WTC11 (cell line): ENCODE data around the gene CTPS2. TPM values are rescaled to one million over a fixed set of nuclear protein-coding genes. Genes with fewer than 3 reads are reported as not detected.

Source experiments
- ATAC-seq: fragments of 200-7000 bp; cut with Tn5 transposase; 2 replicates; pipeline ENCODE4 v1.10.0; 2021; ENCODE audit warnings: mild to moderate bottlenecking, moderate library complexity
- CTCF ChIA-PET: fragments of 300-600 bp; sonication (Branson Sonifier 250); formaldehyde crosslinking; loops from one replicate; lab custom pipeline; 2021; ENCODE audit warnings: antibody characterized with exemption; lab: Charles Lee
- POLR2A ChIA-PET: fragments of 350-600 bp; sonication (Branson Sonifier 250); formaldehyde crosslinking; loops from one replicate; lab custom pipeline; 2021; ENCODE audit warnings: antibody characterized with exemption; lab: Charles Lee
- DNase-seq: peaks from one replicate; pipeline ENCODE4 v3.0.0; 2021; ENCODE audit warnings: low spot score
- H3K27ac Mint-ChIP-seq: 2 replicates; pipeline ENCODE4 v1.8.0; 2021; ENCODE audit warnings: mixed read lengths
- H3K27me3 Mint-ChIP-seq: 2 replicates; pipeline ENCODE4 v1.8.0; 2021; ENCODE audit warnings: low read depth, mild to moderate bottlenecking, moderate library complexity, mixed read lengths
- H3K36me3 Mint-ChIP-seq: 2 replicates; pipeline ENCODE4 v1.8.0; 2021; ENCODE audit warnings: mixed read lengths
- H3K4me1 Mint-ChIP-seq: 2 replicates; pipeline ENCODE4 v1.8.0; 2022; ENCODE audit warnings: mixed read lengths
- H3K4me3 Mint-ChIP-seq: 2 replicates; pipeline ENCODE4 v1.8.0; 2021; ENCODE audit warnings: mild to moderate bottlenecking, moderate library complexity, mixed read lengths
- H3K9me3 Mint-ChIP-seq: 2 replicates; pipeline ENCODE4 v1.8.0; 2021; ENCODE audit warnings: mixed read lengths
- ARID4B ChIP-seq: sonication (generic); formaldehyde crosslinking; IDR thresholded peaks from 2 replicates; pipeline ENCODE4 v1.8.0; 2023; ENCODE audit warnings: missing genetic modification reagents, mild to moderate bottlenecking, borderline replicate concordance
- EMX1 ChIP-seq: fragments of 250-450 bp; sonication (Bioruptor Pico); IDR thresholded peaks from 2 replicates; pipeline ENCODE4 v1.8.0; 2021; ENCODE audit warnings: mild to moderate bottlenecking
- HMGXB4 ChIP-seq: sonication (generic); formaldehyde crosslinking; IDR thresholded peaks from 2 replicates; pipeline ENCODE4 v1.8.1; 2023; ENCODE audit warnings: mild to moderate bottlenecking, moderate library complexity, missing genetic modification reagents
- IRF1 ChIP-seq: sonication (generic); formaldehyde crosslinking; IDR thresholded peaks from 2 replicates; pipeline ENCODE4 v1.8.0; 2023; ENCODE audit warnings: missing genetic modification reagents
- IRF2 ChIP-seq: sonication (generic); formaldehyde crosslinking; IDR thresholded peaks from 2 replicates; pipeline ENCODE4 v1.8.0; 2022; ENCODE audit warnings: low read depth, missing genetic modification reagents, borderline replicate concordance
- JAZF1 ChIP-seq: fragments of 250-450 bp; sonication (Bioruptor Pico); IDR thresholded peaks from 2 replicates; pipeline ENCODE4 v1.9.0; 2021; ENCODE audit warnings: moderate library complexity, mild to moderate bottlenecking, inconsistent platforms
- ZNF138 ChIP-seq: sonication (generic); formaldehyde crosslinking; conservative IDR thresholded peaks from 2 replicates; pipeline ENCODE4 v1.8.1; 2022; ENCODE audit warnings: mild to moderate bottlenecking, moderate library complexity, missing genetic modification reagents
- total RNA-seq: library from RNA; stranded (reverse); gene quantifications from 3 replicates; pipeline ENCODE4 v1.2.3, GENCODE V29; 2021
- TF ChIP-seq, protein P1 (sequence below): sonication (generic); formaldehyde crosslinking; IDR thresholded peaks from 2 replicates; pipeline ENCODE4 v1.8.0; 2022; ENCODE audit warnings: mild to moderate bottlenecking, missing genetic modification reagents
- TF ChIP-seq, protein P2 (sequence below): sonication (generic); formaldehyde crosslinking; IDR thresholded peaks from 2 replicates; pipeline ENCODE4 v1.8.1; 2023; ENCODE audit warnings: mild to moderate bottlenecking, missing genetic modification reagents
- TF ChIP-seq, protein P3 (sequence below): sonication (generic); formaldehyde crosslinking; IDR thresholded peaks from 2 replicates; pipeline ENCODE4 v1.8.1; 2023; ENCODE audit warnings: mild to moderate bottlenecking, missing genetic modification reagents, moderate library complexity
- TF ChIP-seq, protein P4 (sequence below): sonication (generic); formaldehyde crosslinking; IDR thresholded peaks from 2 replicates; pipeline ENCODE4 v1.8.1; 2022; ENCODE audit warnings: mild to moderate bottlenecking, moderate library complexity, missing genetic modification reagents

CTPS2 gene
- total RNA-seq, 1 experiment from 2014 or later = 23.2 TPM

DNA sequence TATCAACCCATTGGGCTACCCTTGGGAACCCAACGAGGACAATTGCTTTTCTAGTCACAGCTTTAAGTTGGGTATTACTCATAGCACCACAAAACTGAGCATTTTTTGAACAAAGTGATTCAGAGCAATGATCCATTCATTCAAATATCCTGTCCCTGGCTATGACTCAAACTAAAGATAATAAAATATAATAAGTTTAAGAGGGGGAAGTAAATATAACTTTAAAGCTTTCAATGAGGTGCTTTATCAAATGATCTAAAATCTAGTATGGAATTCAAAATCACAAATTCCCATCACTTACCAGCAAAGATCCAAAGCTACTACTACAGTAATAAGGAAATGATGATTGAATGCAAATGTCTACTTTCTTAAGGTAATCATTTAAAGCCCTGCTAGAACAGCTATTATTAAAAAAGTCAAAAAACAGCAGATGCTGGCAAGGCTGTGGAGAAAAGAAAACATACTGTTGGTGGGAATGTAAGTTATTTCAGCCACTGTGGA, 102.3 kb downstream of the CTPS2 start (continued):
- TF ChIP-seq IRF1 (CRISPR knock-in tag) = no peak

- H3K4me1 Mint-ChIP-seq = peaks cover 27% of the 10 kb centered on the region
- TF ChIP-seq, protein P1, sequence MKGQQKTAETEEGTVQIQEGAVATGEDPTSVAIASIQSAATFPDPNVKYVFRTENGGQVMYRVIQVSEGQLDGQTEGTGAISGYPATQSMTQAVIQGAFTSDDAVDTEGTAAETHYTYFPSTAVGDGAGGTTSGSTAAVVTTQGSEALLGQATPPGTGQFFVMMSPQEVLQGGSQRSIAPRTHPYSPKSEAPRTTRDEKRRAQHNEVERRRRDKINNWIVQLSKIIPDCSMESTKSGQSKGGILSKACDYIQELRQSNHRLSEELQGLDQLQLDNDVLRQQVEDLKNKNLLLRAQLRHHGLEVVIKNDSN (CRISPR knock-in tag) = no peak
- TF ChIP-seq IRF2 (CRISPR knock-in tag) = no peak
- no peak for TF ChIP-seq EMX1 (CRISPR knock-in tag)
- TF ChIP-seq ZNF138 (CRISPR knock-in tag) = no peak
- TF ChIP-seq ARID4B (CRISPR knock-in tag) = no peak
- TF ChIP-seq, protein P2, sequence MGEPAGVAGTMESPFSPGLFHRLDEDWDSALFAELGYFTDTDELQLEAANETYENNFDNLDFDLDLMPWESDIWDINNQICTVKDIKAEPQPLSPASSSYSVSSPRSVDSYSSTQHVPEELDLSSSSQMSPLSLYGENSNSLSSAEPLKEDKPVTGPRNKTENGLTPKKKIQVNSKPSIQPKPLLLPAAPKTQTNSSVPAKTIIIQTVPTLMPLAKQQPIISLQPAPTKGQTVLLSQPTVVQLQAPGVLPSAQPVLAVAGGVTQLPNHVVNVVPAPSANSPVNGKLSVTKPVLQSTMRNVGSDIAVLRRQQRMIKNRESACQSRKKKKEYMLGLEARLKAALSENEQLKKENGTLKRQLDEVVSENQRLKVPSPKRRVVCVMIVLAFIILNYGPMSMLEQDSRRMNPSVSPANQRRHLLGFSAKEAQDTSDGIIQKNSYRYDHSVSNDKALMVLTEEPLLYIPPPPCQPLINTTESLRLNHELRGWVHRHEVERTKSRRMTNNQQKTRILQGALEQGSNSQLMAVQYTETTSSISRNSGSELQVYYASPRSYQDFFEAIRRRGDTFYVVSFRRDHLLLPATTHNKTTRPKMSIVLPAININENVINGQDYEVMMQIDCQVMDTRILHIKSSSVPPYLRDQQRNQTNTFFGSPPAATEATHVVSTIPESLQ (CRISPR knock-in tag) = no peak
- TF ChIP-seq, protein P3, sequence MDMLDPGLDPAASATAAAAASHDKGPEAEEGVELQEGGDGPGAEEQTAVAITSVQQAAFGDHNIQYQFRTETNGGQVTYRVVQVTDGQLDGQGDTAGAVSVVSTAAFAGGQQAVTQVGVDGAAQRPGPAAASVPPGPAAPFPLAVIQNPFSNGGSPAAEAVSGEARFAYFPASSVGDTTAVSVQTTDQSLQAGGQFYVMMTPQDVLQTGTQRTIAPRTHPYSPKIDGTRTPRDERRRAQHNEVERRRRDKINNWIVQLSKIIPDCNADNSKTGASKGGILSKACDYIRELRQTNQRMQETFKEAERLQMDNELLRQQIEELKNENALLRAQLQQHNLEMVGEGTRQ (CRISPR knock-in tag) = no peak
- no peak for TF ChIP-seq HMGXB4
- no peaks in the 10 kb centered on the region for H3K27me3 Mint-ChIP-seq
- peaks cover 4% of the 10 kb centered on the region; the same call in 1 of the 2 replicates for H3K9me3 Mint-ChIP-seq
- ChIA-PET CTCF (no interaction called here), POLR2A (interaction anchor here (0.6 kb wide), 1 partner anchor 37 kb away, joined by 4 read pairs; no protein-coding TSS in a partner anchor)
- H3K36me3 Mint-ChIP-seq = peaks cover 24% of the 10 kb centered on the region
- no peak overlapping the region for H3K27ac Mint-ChIP-seq
- ATAC-seq (no peak), DNase-seq (no peak)
- H3K4me3 Mint-ChIP-seq = no peak overlapping the region
Observed at GRCh38 chrX:16606142-16606720, 106.2 kb downstream of the CTPS2 start.

- peak overlapping the region; percentile 91 for H3K27ac Mint-ChIP-seq
- DNase-seq (no peak), ATAC-seq (no peak)
- H3K4me1 Mint-ChIP-seq = peaks cover 36% of the 10 kb centered on the region
- CTCF ChIA-PET = no interaction called here
- peaks cover 11% of the 10 kb centered on the region for H3K36me3 Mint-ChIP-seq
- POLR2A ChIA-PET = no interaction called here
- no peak overlapping the region for H3K4me3 Mint-ChIP-seq
- H3K9me3 Mint-ChIP-seq = no peaks in the 10 kb centered on the region
- TF ChIP-seq JAZF1 (CRISPR knock-in tag) = no peak
- TF ChIP-seq, protein P4, sequence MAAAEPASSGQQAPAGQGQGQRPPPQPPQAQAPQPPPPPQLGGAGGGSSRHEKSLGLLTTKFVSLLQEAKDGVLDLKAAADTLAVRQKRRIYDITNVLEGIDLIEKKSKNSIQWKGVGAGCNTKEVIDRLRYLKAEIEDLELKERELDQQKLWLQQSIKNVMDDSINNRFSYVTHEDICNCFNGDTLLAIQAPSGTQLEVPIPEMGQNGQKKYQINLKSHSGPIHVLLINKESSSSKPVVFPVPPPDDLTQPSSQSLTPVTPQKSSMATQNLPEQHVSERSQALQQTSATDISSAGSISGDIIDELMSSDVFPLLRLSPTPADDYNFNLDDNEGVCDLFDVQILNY (CRISPR knock-in tag) = no peak
- no peaks in the 10 kb centered on the region for H3K27me3 Mint-ChIP-seq
Observed at GRCh38 chrX:16604337-16604736, 108.1 kb downstream of the CTPS2 start.
